Hippocampal formation (tissue), 2 donors: ENCODE data around the gene LMF1.
"Not testable (repeated sequence)": the region's sequence is repeated elsewhere in the genome, so short reads cannot be mapped to it uniquely, and the experiment has no call there.

ENCODE experiments used
- DNase-seq, 2 donors: peaks; one replicate each; lab custom pipeline; 2025; lab: John Stamatoyannopoulos, UW

The LMF1 gene

GRCh38 chr16:850668-851067 is 120.1 kb downstream of the LMF1 start:
- DNase-seq = no peak

- no peak for DNase-seq
Observed at GRCh38 chr16:848510-849253, 122.1 kb downstream of the LMF1 start.

- DNase-seq = no peak
Observed at GRCh38 chr16:847681-848445, 122.9 kb downstream of the LMF1 start.

- no peak for DNase-seq
Observed at GRCh38 chr16:847151-847550, 123.6 kb downstream of the LMF1 start.

- no peak for DNase-seq
Observed at GRCh38 chr16:845351-845745, 125.4 kb downstream of the LMF1 start.

GRCh38 chr16:844638-845350 is 126.0 kb downstream of the LMF1 start:
- DNase-seq = no peak

- DNase-seq = no peak
Observed at GRCh38 chr16:843771-844170, 127.0 kb downstream of the LMF1 start.

- DNase-seq = no peak
Observed at GRCh38 chr16:842711-843560, 127.8 kb downstream of the LMF1 start.

GRCh38 chr16:842061-842476 is 128.7 kb downstream of the LMF1 start:
- no peak for DNase-seq

GRCh38 chr16:841455-842060 is 129.2 kb downstream of the LMF1 start:
- DNase-seq = no peak

- no peak for DNase-seq
Observed at GRCh38 chr16:840561-841454, 130.0 kb downstream of the LMF1 start.

GRCh38 chr16:839643-840408 is 131.0 kb downstream of the LMF1 start:
- DNase-seq = no peak

- no peak for DNase-seq
Observed at GRCh38 chr16:838741-839140, 132.0 kb downstream of the LMF1 start.

GRCh38 chr16:836822-837221 is 134.0 kb downstream of the LMF1 start:
- DNase-seq = not testable (repeated sequence)

GRCh38 chr16:836221-836620 is 134.6 kb downstream of the LMF1 start:
- DNase-seq = no peak

GRCh38 chr16:835373-835772 is 135.4 kb downstream of the LMF1 start:
- DNase-seq = no peak

GRCh38 chr16:833411-833810 is 137.4 kb downstream of the LMF1 start:
- DNase-seq = no peak

- no peak for DNase-seq
Observed at GRCh38 chr16:832652-833336, 138.0 kb downstream of the LMF1 start.
